ENCODE results near the gene TEN1. TPM values are rescaled to one million over a fixed set of nuclear protein-coding genes. Genes with fewer than 3 reads are reported as not detected.

Gene TEN1
- total and polyA plus RNA-seq, 2 of the 13 experiments (the other 11 are each of a cell fraction or from before 2014, with no cell fraction given) = 18.0 to 21.3 TPM

GRCh38 chr17:76014100-76014924 is 35.3 kb downstream of the TEN1 start (continued):
- TF ChIP-seq ZNF609 (CRISPR knock-in tag; IDR thresholded peaks at IDR 0.05; ENCODE audit: borderline replicate concordance) (no peak), HNF1A (IDR thresholded peaks at IDR 0.05; ENCODE audit: low read depth) (no peak), HNF1A (CRISPR knock-in tag; IDR thresholded peaks at IDR 0.05; ENCODE audit: borderline replicate concordance) (no peak), POLR2AphosphoS2 (IDR thresholded peaks at IDR 0.05; ENCODE audit: low read depth, low read length) (no peak), ZNF33B (CRISPR knock-in tag; IDR thresholded peaks at IDR 0.05) (no peak), EED (CRISPR knock-in tag; IDR thresholded peaks at IDR 0.05) (no peak), ZNF740 (CRISPR knock-in tag; IDR thresholded peaks at IDR 0.05) (no peak), NCOA5 (CRISPR knock-in tag; IDR thresholded peaks at IDR 0.05) (no peak), TBP (CRISPR knock-in tag; IDR thresholded peaks at IDR 0.05) (no peak; the same call in 1 of the 2 replicates), ZMYM2 (CRISPR knock-in tag; IDR thresholded peaks at IDR 0.05) (no peak), JUND (CRISPR knock-in tag; IDR thresholded peaks at IDR 0.05) (no peak), HDAC6 (IDR thresholded peaks at IDR 0.05; ENCODE audit: low read depth, low read length) (no peak), ZMYM3 (CRISPR knock-in tag; IDR thresholded peaks at IDR 0.05) (no peak), MED1 (CRISPR knock-in tag; IDR thresholded peaks at IDR 0.05) (no peak), MXD1 (CRISPR knock-in tag; IDR thresholded peaks at IDR 0.05) (no peak; the same call in 1 of the 2 replicates), ZBTB2 (CRISPR knock-in tag; IDR thresholded peaks at IDR 0.05; ENCODE audit: low read depth) (no peak), HMG20B (CRISPR knock-in tag; conservative IDR thresholded peaks at IDR 0.05) (0 out of 2 replicates have a peak, but pooled peaks have one; percentile 16)

Data from HepG2 (cell line).